ENCODE measurements around the gene AVEN. TPM values are rescaled to one million over a fixed set of nuclear protein-coding genes. Genes with fewer than 3 reads are reported as not detected.

Gene AVEN
- total RNA-seq, 3 donors from 2014 or later (not counting 1 experiment from before 2014, with no cell fraction given) = 9.8 to 11.8 (median 9.9) TPM

- Histone ChIP-seq H3K9me3 (ENCODE audit: control insufficient read depth, insufficient read depth, low read length) (no peaks in the 10 kb centered on the region), H3K4me1 (ENCODE audit: control insufficient read depth, insufficient read depth, low read length) (no peaks in the 10 kb centered on the region), H3K27ac (ENCODE audit: low read length) (no peak overlapping the region), H3K4me3 (ENCODE audit: low read length) (no peak overlapping the region), H3K27me3 (ENCODE audit: control insufficient read depth, insufficient read depth, low read length) (no peaks in the 10 kb centered on the region), H3K36me3 (ENCODE audit: control insufficient read depth, insufficient read depth, low read length) (no peaks in the 10 kb centered on the region)
- Mint-ChIP-seq H3K36me3 (no peaks in the 10 kb centered on the region), H3K27me3 (ENCODE audit: low read depth in 2 of 2) (no peaks in the 10 kb centered on the region), H3K4me1 (peaks cover 0 to 14% of the 10 kb centered on the region in 2 donors), H3K9me3 (no peaks in the 10 kb centered on the region), H3K4me3 (no peak overlapping the region), H3K27ac (no peak overlapping the region)
- WGBS (ENCODE audit: insufficient coverage) = 93% methylated on average over 4 of the region's 4 CpGs
- no peak for ATAC-seq
- intact Hi-C loops (cut with micrococcal nuclease) = no loop called here
- TF ChIP-seq CTCF (IDR thresholded peaks at IDR 0.05) = no peak
- no peak for DNase-seq
Measured at GRCh38 chr15:34012461-34013028, 26.5 kb downstream of the AVEN start.

DNA sequence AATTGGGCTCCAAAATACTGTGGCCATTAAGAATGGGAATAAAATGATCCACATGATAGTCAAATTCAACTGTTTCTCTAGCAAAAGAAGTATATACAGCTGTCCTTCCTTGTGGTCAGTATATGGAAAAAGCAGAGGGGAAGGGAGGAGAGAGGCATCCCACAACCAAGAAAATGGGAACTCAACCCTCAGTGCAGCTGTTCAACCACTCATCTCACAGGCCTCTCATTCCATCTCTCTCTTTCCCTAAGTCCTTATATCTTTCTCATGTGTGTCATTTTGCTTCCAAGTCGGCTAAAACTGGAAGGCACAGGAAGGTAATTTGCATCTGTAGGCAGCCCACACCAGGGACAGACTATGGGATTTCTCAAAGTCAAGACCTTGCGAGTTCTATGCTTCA, 27.5 kb downstream of the AVEN start:
- no peak for TF ChIP-seq CTCF (IDR thresholded peaks at IDR 0.05)
- Mint-ChIP-seq H3K9me3 (no peaks in the 10 kb centered on the region), H3K36me3 (no peaks in the 10 kb centered on the region), H3K4me1 (peaks cover 0 to 9% of the 10 kb centered on the region in 2 donors), H3K27ac (no peak overlapping the region), H3K4me3 (no peak overlapping the region), H3K27me3 (ENCODE audit: low read depth in 2 of 2) (no peaks in the 10 kb centered on the region)
- H3K27me3 ChIP-seq (ENCODE audit: control insufficient read depth, insufficient read depth, low read length) = no peaks in the 10 kb centered on the region
- no peaks in the 10 kb centered on the region for H3K9me3 ChIP-seq (ENCODE audit: control insufficient read depth, insufficient read depth, low read length)
- WGBS (ENCODE audit: insufficient coverage) = 100% methylated on average over 2 of the region's 2 CpGs
- H3K36me3 ChIP-seq (ENCODE audit: control insufficient read depth, insufficient read depth, low read length) = no peaks in the 10 kb centered on the region
- no peaks in the 10 kb centered on the region for H3K4me1 ChIP-seq (ENCODE audit: control insufficient read depth, insufficient read depth, low read length)
- no peak overlapping the region for H3K27ac ChIP-seq (ENCODE audit: low read length)
- ATAC-seq = no peak
- DNase-seq = no peak
- no peak overlapping the region for H3K4me3 ChIP-seq (ENCODE audit: low read length)
- intact Hi-C loops (cut with micrococcal nuclease) = no loop called here

- Mint-ChIP-seq H3K27ac (no peak overlapping the region), H3K27me3 (ENCODE audit: low read depth in 2 of 2) (no peaks in the 10 kb centered on the region), H3K4me1 (peaks cover 0 to 9% of the 10 kb centered on the region in 2 donors), H3K9me3 (no peaks in the 10 kb centered on the region), H3K4me3 (no peak overlapping the region), H3K36me3 (no peaks in the 10 kb centered on the region)
- Histone ChIP-seq H3K4me1 (ENCODE audit: control insufficient read depth, insufficient read depth, low read length) (no peaks in the 10 kb centered on the region), H3K27me3 (ENCODE audit: control insufficient read depth, insufficient read depth, low read length) (no peaks in the 10 kb centered on the region), H3K4me3 (ENCODE audit: low read length) (no peak overlapping the region), H3K27ac (ENCODE audit: low read length) (no peak overlapping the region), H3K9me3 (ENCODE audit: control insufficient read depth, insufficient read depth, low read length) (no peaks in the 10 kb centered on the region), H3K36me3 (ENCODE audit: control insufficient read depth, insufficient read depth, low read length) (no peaks in the 10 kb centered on the region)
- DNase-seq (no peak), ATAC-seq (no peak)
- 85% methylated on average over 5 of the region's 5 CpGs for WGBS (ENCODE audit: insufficient coverage)
- no peak for TF ChIP-seq CTCF (IDR thresholded peaks at IDR 0.05)
- intact Hi-C loops (cut with micrococcal nuclease) = no loop called here
Measured at GRCh38 chr15:34010921-34011320, 28.1 kb downstream of the AVEN start.

DNA sequence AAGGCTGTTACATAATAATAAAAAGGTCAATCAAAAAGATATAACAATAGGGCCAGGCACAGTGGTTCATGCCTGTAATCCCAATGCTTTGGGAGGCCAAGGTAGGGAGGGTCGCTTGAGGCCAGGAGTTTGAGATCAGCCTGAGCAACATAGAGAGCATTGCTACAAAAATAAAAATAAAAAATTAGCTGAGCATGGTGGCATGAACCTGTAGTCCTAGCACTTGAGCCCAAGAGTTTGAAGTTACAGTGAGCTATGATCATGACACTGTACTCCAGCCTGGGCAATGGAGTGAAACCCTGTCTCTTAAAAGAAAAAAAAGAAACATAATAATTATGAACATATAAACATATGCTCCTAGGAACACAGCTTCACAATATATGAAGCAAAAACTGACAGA, 29.3 kb downstream of the AVEN start:
- Mint-ChIP-seq H3K27me3 (ENCODE audit: low read depth in 2 of 2) (no peaks in the 10 kb centered on the region), H3K27ac (no peak overlapping the region), H3K4me1 (peaks cover 0 to 9% of the 10 kb centered on the region in 2 donors), H3K9me3 (no peaks in the 10 kb centered on the region), H3K36me3 (no peaks in the 10 kb centered on the region), H3K4me3 (no peak overlapping the region)
- no peak overlapping the region for H3K4me3 ChIP-seq (ENCODE audit: low read length)
- no peaks in the 10 kb centered on the region for H3K9me3 ChIP-seq (ENCODE audit: control insufficient read depth, insufficient read depth, low read length)
- H3K27me3 ChIP-seq (ENCODE audit: control insufficient read depth, insufficient read depth, low read length) = no peaks in the 10 kb centered on the region
- ATAC-seq (no peak), DNase-seq (no peak)
- no peaks in the 10 kb centered on the region for H3K4me1 ChIP-seq (ENCODE audit: control insufficient read depth, insufficient read depth, low read length)
- H3K27ac ChIP-seq (ENCODE audit: low read length) = no peak overlapping the region
- WGBS (ENCODE audit: insufficient coverage) = 95% methylated on average over 1 of the region's 1 CpG
- TF ChIP-seq CTCF (IDR thresholded peaks at IDR 0.05) = no peak
- intact Hi-C loops (cut with micrococcal nuclease) = no loop called here
- no peaks in the 10 kb centered on the region for H3K36me3 ChIP-seq (ENCODE audit: control insufficient read depth, insufficient read depth, low read length)

Measured in natural killer cell (primary cell).